ENCODE data around the gene FAM216B. TPM values are rescaled to one million over a fixed set of nuclear protein-coding genes. Genes with fewer than 3 reads are reported as not detected.

Gene FAM216B
- total RNA-seq, 1 donor from 2014 or later = not detected

DNA sequence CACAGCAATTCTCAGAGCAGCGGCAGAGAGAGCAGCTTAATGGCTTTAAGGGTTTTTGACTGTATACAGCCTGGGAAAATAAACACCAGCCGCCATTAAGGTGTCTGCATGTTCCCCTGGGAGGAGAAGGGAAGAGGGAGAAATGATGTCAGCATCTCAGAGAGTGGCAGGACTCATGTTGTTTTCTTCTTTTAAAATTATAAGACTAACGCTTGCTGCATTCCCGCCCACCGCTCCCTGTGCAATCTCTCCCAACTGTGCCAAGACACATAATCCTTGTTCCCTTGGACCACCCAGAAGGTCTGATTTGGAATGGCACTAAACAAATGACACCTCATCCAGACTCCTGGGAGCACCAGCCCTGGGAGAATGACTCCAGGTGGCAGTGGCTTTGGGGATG lies 27.7 kb upstream of the FAM216B start:
- Histone ChIP-seq H4K20me1 (ENCODE audit: insufficient read depth, low read length) (no peaks in the 10 kb centered on the region), H3K9me3 (ENCODE audit: insufficient read depth, low read depth, low read length) (no peaks in the 10 kb centered on the region), H3K4me2 (ENCODE audit: low read length) (no peak overlapping the region), H3K36me3 (ENCODE audit: insufficient read depth, low read length) (no peaks in the 10 kb centered on the region), H3K4me1 (ENCODE audit: insufficient read depth, low read length) (no peaks in the 10 kb centered on the region), H3K27ac (ENCODE audit: low read depth, low read length) (no peak overlapping the region), H2AFZ (ENCODE audit: low read depth, low read length) (no peak overlapping the region), H3K79me2 (ENCODE audit: insufficient read depth, low read length) (no peaks in the 10 kb centered on the region), H3K4me3 (ENCODE audit: insufficient read depth, low read depth, low read length) (no peak overlapping the region), H3K27me3 (ENCODE audit: insufficient read depth, low read length) (no peaks in the 10 kb centered on the region), H3K9ac (ENCODE audit: low read length) (no peak overlapping the region)
- Mint-ChIP-seq H3K36me3 (ENCODE audit: low read depth, unreplicated experiment) (no peaks in the 10 kb centered on the region), H3K27me3 (ENCODE audit: low read depth, unreplicated experiment) (peaks cover 2% of the 10 kb centered on the region), H3K9me3 (ENCODE audit: unreplicated experiment) (no peaks in the 10 kb centered on the region), H3K4me1 (ENCODE audit: low read depth, unreplicated experiment) (no peaks in the 10 kb centered on the region), H3K4me3 (ENCODE audit: unreplicated experiment) (no peak overlapping the region), H3K27ac (ENCODE audit: unreplicated experiment) (no peak overlapping the region)
- DNase-seq (ENCODE audit: low read depth) = no peak
- no peak for FAIRE-seq
- no peak for TF ChIP-seq EZH2 (IDR thresholded peaks at IDR 0.05; ENCODE audit: insufficient read depth, low read length)
- TF ChIP-seq, protein P1, sequence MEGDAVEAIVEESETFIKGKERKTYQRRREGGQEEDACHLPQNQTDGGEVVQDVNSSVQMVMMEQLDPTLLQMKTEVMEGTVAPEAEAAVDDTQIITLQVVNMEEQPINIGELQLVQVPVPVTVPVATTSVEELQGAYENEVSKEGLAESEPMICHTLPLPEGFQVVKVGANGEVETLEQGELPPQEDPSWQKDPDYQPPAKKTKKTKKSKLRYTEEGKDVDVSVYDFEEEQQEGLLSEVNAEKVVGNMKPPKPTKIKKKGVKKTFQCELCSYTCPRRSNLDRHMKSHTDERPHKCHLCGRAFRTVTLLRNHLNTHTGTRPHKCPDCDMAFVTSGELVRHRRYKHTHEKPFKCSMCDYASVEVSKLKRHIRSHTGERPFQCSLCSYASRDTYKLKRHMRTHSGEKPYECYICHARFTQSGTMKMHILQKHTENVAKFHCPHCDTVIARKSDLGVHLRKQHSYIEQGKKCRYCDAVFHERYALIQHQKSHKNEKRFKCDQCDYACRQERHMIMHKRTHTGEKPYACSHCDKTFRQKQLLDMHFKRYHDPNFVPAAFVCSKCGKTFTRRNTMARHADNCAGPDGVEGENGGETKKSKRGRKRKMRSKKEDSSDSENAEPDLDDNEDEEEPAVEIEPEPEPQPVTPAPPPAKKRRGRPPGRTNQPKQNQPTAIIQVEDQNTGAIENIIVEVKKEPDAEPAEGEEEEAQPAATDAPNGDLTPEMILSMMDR (IDR thresholded peaks at IDR 0.05; ENCODE audit: insufficient read depth, low read depth, low read length) = no peak

DNA sequence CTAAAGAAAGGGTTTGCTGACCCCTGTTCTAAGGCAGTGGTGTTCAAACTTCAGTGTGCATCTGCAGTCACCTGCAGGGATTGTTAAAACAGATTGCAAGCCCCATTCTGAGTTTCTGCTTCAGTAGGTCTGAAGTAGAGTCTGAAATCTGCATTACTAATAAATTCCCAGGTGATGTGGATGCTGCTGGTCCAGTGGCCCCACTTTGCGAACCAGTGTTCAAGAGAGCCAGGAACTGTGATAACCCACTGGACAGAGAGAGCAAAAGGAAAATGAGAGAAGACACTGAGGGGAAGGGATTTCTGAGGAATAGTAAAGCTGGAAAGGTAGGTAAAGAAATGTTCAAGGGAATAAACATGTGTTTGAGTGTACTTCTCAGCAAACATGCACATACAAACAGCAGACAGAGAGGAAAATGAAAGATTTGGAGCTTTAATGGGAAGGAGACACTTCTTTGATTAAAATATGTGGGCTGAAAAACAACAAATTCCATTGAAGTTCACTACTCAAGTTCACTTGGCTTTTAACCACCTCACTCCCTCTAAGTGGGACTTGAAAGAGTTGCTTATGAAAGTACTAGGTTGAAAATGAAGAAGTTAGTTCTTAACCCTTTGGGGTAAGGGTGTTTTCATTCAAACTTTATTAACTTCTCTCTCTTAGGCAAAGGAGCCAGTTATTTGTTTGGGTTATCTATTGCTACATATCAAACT lies 26.4 kb upstream of the FAM216B start:
- H3K4me3 ChIP-seq (ENCODE audit: insufficient read depth, low read depth, low read length) = no peak overlapping the region
- no peaks in the 10 kb centered on the region for H3K79me2 ChIP-seq (ENCODE audit: insufficient read depth, low read length)
- no peak for FAIRE-seq
- no peaks in the 10 kb centered on the region for H3K4me1 ChIP-seq (ENCODE audit: insufficient read depth, low read length)
- no peaks in the 10 kb centered on the region for H3K9me3 ChIP-seq (ENCODE audit: insufficient read depth, low read depth, low read length)
- H3K27me3 ChIP-seq (ENCODE audit: insufficient read depth, low read length) = no peaks in the 10 kb centered on the region
- H3K4me3 Mint-ChIP-seq (ENCODE audit: unreplicated experiment) = no peak overlapping the region
- no peaks in the 10 kb centered on the region for H3K27me3 Mint-ChIP-seq (ENCODE audit: low read depth, unreplicated experiment)
- H3K9me3 Mint-ChIP-seq (ENCODE audit: unreplicated experiment) = no peaks in the 10 kb centered on the region
- no peaks in the 10 kb centered on the region for H3K36me3 Mint-ChIP-seq (ENCODE audit: low read depth, unreplicated experiment)
- no peaks in the 10 kb centered on the region for H4K20me1 ChIP-seq (ENCODE audit: insufficient read depth, low read length)
- no peaks in the 10 kb centered on the region for H3K4me1 Mint-ChIP-seq (ENCODE audit: low read depth, unreplicated experiment)
- no peak overlapping the region for H3K27ac Mint-ChIP-seq (ENCODE audit: unreplicated experiment)
- no peak overlapping the region for H3K27ac ChIP-seq (ENCODE audit: low read depth, low read length)
- H3K4me2 ChIP-seq (ENCODE audit: low read length) = no peak overlapping the region
- H2AFZ ChIP-seq (ENCODE audit: low read depth, low read length) = no peak overlapping the region
- TF ChIP-seq EZH2 (IDR thresholded peaks at IDR 0.05; ENCODE audit: insufficient read depth, low read length) = no peak
- TF ChIP-seq, protein P1 (IDR thresholded peaks at IDR 0.05; ENCODE audit: insufficient read depth, low read depth, low read length) = no peak
- no peaks in the 10 kb centered on the region for H3K36me3 ChIP-seq (ENCODE audit: insufficient read depth, low read length)
- DNase-seq (ENCODE audit: low read depth) = no peak
- H3K9ac ChIP-seq (ENCODE audit: low read length) = no peak overlapping the region

DNA sequence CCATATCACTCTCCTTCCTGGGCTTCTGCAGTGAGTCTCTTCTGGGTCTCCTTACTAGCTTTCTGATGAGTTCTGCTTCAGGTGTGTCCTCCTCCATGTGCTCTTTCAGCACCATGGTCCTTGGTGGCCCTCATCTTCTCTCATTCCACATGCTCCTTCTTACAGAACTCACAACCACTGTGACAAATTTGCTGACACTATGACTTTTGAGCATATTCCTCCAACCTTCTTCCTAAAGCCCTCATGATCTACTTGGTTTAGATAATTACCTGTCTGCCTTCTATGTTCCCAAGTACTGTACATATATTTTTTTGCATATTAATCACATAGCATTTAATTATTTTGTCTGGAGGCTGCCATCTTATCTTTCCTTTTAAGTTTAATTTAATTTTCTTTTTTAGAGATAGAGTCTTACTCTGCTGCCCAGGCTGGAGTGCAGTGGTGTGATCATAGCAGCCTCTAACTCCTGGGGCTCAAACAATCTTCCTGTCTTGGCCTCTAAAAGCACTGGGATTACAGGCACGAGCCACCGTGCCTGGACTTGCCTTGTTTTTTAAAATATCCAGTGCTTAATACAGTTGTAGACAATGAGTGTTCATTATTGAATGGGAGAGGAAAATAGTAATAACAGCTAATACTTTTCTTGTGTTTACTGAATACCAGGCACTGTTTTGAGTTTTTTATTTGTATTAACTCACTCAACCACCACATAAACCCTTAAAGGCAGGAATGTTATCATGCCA lies 23.5 kb upstream of the FAM216B start:
- no peaks in the 10 kb centered on the region for H3K36me3 ChIP-seq (ENCODE audit: insufficient read depth, low read length)
- H3K4me1 ChIP-seq (ENCODE audit: insufficient read depth, low read length) = peaks cover 6% of the 10 kb centered on the region
- H3K9me3 ChIP-seq (ENCODE audit: insufficient read depth, low read depth, low read length) = no peaks in the 10 kb centered on the region
- Mint-ChIP-seq H3K4me3 (ENCODE audit: unreplicated experiment) (no peak overlapping the region), H3K36me3 (ENCODE audit: low read depth, unreplicated experiment) (no peaks in the 10 kb centered on the region), H3K27me3 (ENCODE audit: low read depth, unreplicated experiment) (no peaks in the 10 kb centered on the region), H3K9me3 (ENCODE audit: unreplicated experiment) (no peaks in the 10 kb centered on the region), H3K27ac (ENCODE audit: unreplicated experiment) (no peak overlapping the region), H3K4me1 (ENCODE audit: low read depth, unreplicated experiment) (peaks cover 6% of the 10 kb centered on the region)
- no peak overlapping the region for H3K27ac ChIP-seq (ENCODE audit: low read depth, low read length)
- TF ChIP-seq EZH2 (IDR thresholded peaks at IDR 0.05; ENCODE audit: insufficient read depth, low read length) = no peak
- TF ChIP-seq, protein P1 (IDR thresholded peaks at IDR 0.05; ENCODE audit: insufficient read depth, low read depth, low read length) = no peak
- no peak overlapping the region for H3K9ac ChIP-seq (ENCODE audit: low read length)
- H3K27me3 ChIP-seq (ENCODE audit: insufficient read depth, low read length) = no peaks in the 10 kb centered on the region
- no peak overlapping the region for H3K4me2 ChIP-seq (ENCODE audit: low read length)
- H3K4me3 ChIP-seq (ENCODE audit: insufficient read depth, low read depth, low read length) = no peak overlapping the region
- H4K20me1 ChIP-seq (ENCODE audit: insufficient read depth, low read length) = no peaks in the 10 kb centered on the region
- no peak for DNase-seq (ENCODE audit: low read depth)
- H2AFZ ChIP-seq (ENCODE audit: low read depth, low read length) = no peak overlapping the region
- no peaks in the 10 kb centered on the region for H3K79me2 ChIP-seq (ENCODE audit: insufficient read depth, low read length)
- no peak for FAIRE-seq

Measured in astrocyte (in vitro differentiated cells and primary cell).